ENCODE results near the gene OPN1SW. TPM values are rescaled to one million over a fixed set of nuclear protein-coding genes. Genes with fewer than 3 reads are reported as not detected.

Gene OPN1SW
- total RNA-seq, 1 donor from 2014 or later = not detected

GRCh38 chr7:128800567-128800966 is 25.0 kb upstream of the OPN1SW start:
- H3K4me1 Mint-ChIP-seq (ENCODE audit: low read depth, unreplicated experiment) = no peaks in the 10 kb centered on the region
- no peak overlapping the region for H3K27ac Mint-ChIP-seq (ENCODE audit: unreplicated experiment)
- H3K36me3 Mint-ChIP-seq (ENCODE audit: unreplicated experiment) = peaks cover 26% of the 10 kb centered on the region
- H3K4me3 Mint-ChIP-seq (ENCODE audit: unreplicated experiment) = no peak overlapping the region
- no peak for DNase-seq
- H3K27me3 Mint-ChIP-seq (ENCODE audit: unreplicated experiment) = peaks cover 4% of the 10 kb centered on the region
- TF ChIP-seq, protein P1, sequence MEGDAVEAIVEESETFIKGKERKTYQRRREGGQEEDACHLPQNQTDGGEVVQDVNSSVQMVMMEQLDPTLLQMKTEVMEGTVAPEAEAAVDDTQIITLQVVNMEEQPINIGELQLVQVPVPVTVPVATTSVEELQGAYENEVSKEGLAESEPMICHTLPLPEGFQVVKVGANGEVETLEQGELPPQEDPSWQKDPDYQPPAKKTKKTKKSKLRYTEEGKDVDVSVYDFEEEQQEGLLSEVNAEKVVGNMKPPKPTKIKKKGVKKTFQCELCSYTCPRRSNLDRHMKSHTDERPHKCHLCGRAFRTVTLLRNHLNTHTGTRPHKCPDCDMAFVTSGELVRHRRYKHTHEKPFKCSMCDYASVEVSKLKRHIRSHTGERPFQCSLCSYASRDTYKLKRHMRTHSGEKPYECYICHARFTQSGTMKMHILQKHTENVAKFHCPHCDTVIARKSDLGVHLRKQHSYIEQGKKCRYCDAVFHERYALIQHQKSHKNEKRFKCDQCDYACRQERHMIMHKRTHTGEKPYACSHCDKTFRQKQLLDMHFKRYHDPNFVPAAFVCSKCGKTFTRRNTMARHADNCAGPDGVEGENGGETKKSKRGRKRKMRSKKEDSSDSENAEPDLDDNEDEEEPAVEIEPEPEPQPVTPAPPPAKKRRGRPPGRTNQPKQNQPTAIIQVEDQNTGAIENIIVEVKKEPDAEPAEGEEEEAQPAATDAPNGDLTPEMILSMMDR (IDR thresholded peaks at IDR 0.05; ENCODE audit: partially characterized antibody, unreplicated experiment) = no peak
- H3K9me3 Mint-ChIP-seq (ENCODE audit: unreplicated experiment) = no peaks in the 10 kb centered on the region

- TF ChIP-seq, protein P1 (IDR thresholded peaks at IDR 0.05; ENCODE audit: partially characterized antibody, unreplicated experiment) = no peak
- Mint-ChIP-seq H3K4me3 (ENCODE audit: unreplicated experiment) (no peak overlapping the region), H3K27me3 (ENCODE audit: unreplicated experiment) (peaks cover 8% of the 10 kb centered on the region), H3K4me1 (ENCODE audit: low read depth, unreplicated experiment) (no peaks in the 10 kb centered on the region), H3K9me3 (ENCODE audit: unreplicated experiment) (no peaks in the 10 kb centered on the region), H3K27ac (ENCODE audit: unreplicated experiment) (no peak overlapping the region), H3K36me3 (ENCODE audit: unreplicated experiment) (peaks cover 31% of the 10 kb centered on the region)
- DNase-seq = no peak
Measured at GRCh38 chr7:128799451-128799850, 23.9 kb upstream of the OPN1SW start.

GRCh38 chr7:128796327-128796726 is 20.7 kb upstream of the OPN1SW start:
- no peak for DNase-seq
- peaks cover 30% of the 10 kb centered on the region for H3K36me3 Mint-ChIP-seq (ENCODE audit: unreplicated experiment)
- peaks cover 2% of the 10 kb centered on the region for H3K9me3 Mint-ChIP-seq (ENCODE audit: unreplicated experiment)
- TF ChIP-seq, protein P1 (IDR thresholded peaks at IDR 0.05; ENCODE audit: partially characterized antibody, unreplicated experiment) = no peak
- H3K4me1 Mint-ChIP-seq (ENCODE audit: low read depth, unreplicated experiment) = peaks cover 9% of the 10 kb centered on the region
- H3K27me3 Mint-ChIP-seq (ENCODE audit: unreplicated experiment) = peaks cover 10% of the 10 kb centered on the region
- peak overlapping the region; percentile 5 for H3K4me3 Mint-ChIP-seq (ENCODE audit: unreplicated experiment)
- H3K27ac Mint-ChIP-seq (ENCODE audit: unreplicated experiment) = no peak overlapping the region

DNA sequence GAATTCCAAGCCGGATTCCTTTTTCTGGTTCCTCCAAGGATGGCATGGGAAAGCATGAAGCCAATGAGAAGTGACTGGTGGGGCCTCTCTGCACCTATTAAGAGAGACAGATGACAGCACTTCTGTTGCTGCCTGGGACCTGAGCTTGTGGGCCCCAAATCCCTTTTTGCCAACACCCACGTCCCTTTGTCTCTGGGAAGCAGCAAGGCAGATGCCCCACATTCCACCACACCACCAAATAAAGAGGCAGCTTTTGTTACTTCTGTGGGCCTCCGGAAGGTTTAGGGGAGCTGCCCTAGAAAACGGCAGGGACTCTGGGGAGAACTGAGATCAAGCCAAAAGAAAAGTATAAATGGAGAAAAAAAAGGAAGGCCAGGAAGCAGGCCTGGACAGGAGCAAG is 19.5 kb upstream of the OPN1SW start:
- TF ChIP-seq, protein P1 (IDR thresholded peaks at IDR 0.05; ENCODE audit: partially characterized antibody, unreplicated experiment) = no peak
- no peak for DNase-seq
- Mint-ChIP-seq H3K27me3 (ENCODE audit: unreplicated experiment) (peaks cover 13% of the 10 kb centered on the region), H3K27ac (ENCODE audit: unreplicated experiment) (no peak overlapping the region), H3K4me1 (ENCODE audit: low read depth, unreplicated experiment) (peaks cover 11% of the 10 kb centered on the region), H3K4me3 (ENCODE audit: unreplicated experiment) (no peak overlapping the region), H3K9me3 (ENCODE audit: unreplicated experiment) (peaks cover 4% of the 10 kb centered on the region), H3K36me3 (ENCODE audit: unreplicated experiment) (peaks cover 26% of the 10 kb centered on the region)

- Mint-ChIP-seq H3K4me3 (ENCODE audit: unreplicated experiment) (peak overlapping the region; percentile 50), H3K27ac (ENCODE audit: unreplicated experiment) (no peak overlapping the region), H3K36me3 (ENCODE audit: unreplicated experiment) (peaks cover 26% of the 10 kb centered on the region), H3K4me1 (ENCODE audit: low read depth, unreplicated experiment) (peaks cover 11% of the 10 kb centered on the region), H3K9me3 (ENCODE audit: unreplicated experiment) (peaks cover 5% of the 10 kb centered on the region), H3K27me3 (ENCODE audit: unreplicated experiment) (peaks cover 13% of the 10 kb centered on the region)
- TF ChIP-seq, protein P1 (IDR thresholded peaks at IDR 0.05; ENCODE audit: partially characterized antibody, unreplicated experiment) = no peak
- DNase-seq = no peak
Measured at GRCh38 chr7:128794436-128794835, 18.8 kb upstream of the OPN1SW start.

All from glutamatergic neuron (in vitro differentiated cells).